OCI-M1 (cell line): Measurements from ENCODE around the gene PWWP2A.
"Not testable (repeated sequence)": the region's sequence is repeated elsewhere in the genome, so short reads cannot be mapped to it uniquely, and the experiment has no call there.

Source experiments
- DNase-seq: peaks from one replicate; lab custom pipeline; 2025; lab: John Stamatoyannopoulos, UW

Gene PWWP2A

DNA sequence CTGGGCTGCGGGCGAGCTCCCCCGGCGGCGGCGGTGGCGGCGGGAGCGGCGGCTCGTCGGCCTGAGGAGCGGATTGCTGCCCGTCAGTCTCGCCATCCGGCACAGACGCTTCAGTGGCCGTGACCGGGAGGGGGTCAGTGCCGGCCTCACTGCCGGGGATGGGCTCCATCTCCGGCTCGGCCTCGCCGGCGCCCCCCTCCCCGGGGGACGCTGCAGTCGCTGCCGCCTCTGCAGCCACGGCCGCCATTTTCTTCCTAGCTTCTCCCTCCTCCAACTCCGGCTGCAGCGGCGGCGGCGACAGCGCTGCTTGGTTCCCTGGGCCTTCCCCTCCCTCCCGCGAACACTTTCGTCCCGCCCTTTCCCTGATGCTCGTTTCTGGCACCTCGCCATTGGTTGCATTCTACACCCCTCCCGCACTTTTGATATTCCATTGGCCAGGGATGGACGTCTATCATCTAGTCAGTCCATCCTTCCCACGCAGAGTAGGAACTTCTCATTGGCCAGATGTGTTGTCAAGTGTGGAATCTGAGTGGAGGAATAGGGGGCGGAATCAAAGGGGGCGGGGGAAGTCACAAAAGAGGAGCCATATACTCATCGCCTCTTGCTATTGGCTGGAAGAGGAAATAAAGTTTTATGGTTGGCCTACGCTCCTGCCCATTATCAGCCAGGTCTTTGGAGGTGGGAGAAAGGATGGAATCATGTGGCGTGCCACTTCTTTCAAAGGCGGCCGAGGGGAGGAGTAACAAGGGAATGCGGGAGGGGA is at the start of gene PWWP2A:
Gene PWWP2A (minus strand): TSS at position 309 of the 763 bp plus-strand sequence. CDS start 62 bp downstream, at position 247.
- DNase-seq: peak; percentile 99

GRCh38 chr5:160167624-160168165 is 48.4 kb upstream of the PWWP2A start:
- no peak for DNase-seq

GRCh38 chr5:160166973-160167623 is 47.8 kb upstream of the PWWP2A start:
- DNase-seq: no peak

DNA sequence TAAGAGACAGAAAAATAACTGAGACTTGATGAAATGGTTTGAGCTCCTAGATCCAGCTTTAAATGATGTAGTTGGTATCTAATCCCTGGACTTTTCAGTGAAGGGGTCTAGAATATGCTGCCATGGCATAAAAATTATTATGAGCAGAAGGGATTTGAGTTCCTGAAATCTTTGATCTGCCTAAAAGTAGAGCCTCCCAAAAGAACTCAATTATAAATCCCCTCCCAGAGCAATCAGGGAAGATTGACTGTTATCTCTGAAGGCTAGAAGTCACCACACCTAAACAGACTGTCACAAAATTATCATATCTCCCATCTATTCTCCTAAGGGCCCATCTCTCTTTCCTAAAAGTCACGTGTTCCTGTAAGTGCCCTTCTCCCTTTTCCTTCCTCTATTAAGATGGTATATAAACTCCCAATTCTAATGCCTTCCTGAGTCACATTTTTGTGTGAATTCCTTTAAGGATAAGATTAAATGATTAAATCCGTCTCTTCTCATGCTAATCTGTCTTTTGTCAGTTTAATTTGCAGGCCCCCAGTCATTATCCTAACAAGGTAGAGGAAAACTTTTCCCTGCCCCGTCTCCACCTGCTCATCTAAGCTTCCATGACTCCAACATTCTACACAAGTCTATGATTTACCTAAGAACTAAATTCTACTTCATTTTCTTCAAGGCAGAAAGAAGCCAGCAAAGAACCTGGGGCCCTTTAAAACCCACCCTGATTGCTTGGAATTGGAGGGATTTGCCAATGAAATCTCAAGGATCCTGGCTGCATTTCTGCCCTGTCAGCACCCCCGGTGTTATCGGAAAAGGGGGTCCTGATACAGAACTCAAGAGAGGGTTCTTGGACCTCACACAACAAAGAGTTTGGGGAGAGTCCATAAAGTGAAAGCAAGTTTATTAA is 47.1 kb upstream of the PWWP2A start:
- DNase-seq: no peak

GRCh38 chr5:160165137-160166068 is 46.2 kb upstream of the PWWP2A start:
- DNase-seq: peak; percentile 84

- DNase-seq: no peak
These were observed 43.7 kb upstream of the PWWP2A start for GRCh38 chr5:160162910-160163309.

DNA sequence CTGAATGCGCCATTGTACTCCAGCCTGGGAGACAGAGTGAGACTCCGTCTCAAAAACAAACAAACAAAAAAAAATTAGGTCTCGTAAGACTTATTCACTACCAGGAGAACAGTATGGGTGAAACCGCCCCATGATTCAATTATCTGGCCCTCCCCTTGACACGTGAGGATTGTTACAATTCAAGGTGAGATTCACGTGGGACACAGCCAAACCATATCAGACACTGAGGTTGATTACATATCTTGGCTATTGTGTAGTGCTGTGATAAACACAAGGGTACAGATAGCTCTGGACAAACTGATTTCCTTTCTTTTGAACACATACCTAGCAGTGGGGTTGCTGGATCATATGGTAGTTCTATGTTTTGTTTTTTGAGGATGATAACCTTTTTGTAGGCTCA is 42.4 kb upstream of the PWWP2A start:
- DNase-seq: no peak

GRCh38 chr5:160160875-160161274 is 41.6 kb upstream of the PWWP2A start:
- not testable (repeated sequence) for DNase-seq

DNA sequence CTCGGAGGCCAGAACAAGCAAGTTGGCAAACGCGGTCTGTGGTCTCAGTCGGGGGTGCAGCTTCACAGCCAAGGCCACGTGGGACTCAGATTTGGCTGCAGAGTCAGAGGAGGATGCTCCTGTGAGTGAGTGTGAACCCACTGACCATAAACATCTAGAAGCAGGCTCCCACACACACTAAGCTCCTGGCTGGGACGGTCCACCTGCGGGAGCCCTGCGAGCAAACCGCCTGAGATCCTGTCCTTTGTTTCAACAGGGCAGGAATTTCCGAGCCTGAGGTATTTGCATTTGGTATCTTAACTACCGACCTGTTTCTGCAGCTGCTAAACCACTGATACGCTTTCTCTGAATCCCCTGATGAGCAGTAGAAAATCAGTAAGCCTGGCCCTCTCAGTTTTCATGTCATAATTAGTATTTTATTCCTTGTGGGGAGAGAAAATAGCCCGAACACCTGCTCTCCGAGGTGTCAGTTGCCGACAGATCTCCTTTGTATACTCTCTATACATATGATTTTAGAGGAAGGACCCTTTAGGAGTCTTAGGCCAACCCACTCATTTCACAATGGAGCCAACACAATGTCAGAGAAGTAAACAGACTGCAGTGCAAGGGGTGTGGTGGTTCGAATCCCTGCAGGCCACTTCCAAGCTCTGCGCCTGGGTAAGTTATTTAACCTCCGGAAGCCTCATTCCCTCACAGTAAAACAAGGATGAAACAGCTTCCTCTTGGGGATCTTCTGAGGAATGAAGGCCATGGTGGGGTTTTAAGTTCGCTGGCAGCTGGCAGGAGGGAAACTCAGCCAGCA is 40.9 kb upstream of the PWWP2A start:
- peak; percentile 3 for DNase-seq

DNA sequence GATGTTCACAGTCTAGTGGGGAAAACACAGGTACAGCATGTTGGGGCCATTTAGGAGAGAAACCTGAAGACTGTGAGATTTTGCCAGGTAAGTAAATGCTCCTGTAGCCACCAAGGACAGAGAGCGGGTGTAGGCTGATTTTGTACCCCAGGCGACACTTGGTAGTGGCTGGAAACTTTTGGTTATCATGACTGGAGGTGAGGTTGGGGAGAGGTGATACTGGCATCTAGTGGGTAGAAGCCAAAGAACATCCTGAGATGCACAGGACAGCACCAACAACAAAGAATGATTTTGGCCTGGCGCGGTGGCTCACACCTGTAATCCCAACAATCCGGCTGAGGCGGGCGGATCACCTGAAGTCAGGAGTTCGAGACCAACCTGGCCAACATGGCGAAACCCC is 38.8 kb upstream of the PWWP2A start:
- no peak for DNase-seq

DNA sequence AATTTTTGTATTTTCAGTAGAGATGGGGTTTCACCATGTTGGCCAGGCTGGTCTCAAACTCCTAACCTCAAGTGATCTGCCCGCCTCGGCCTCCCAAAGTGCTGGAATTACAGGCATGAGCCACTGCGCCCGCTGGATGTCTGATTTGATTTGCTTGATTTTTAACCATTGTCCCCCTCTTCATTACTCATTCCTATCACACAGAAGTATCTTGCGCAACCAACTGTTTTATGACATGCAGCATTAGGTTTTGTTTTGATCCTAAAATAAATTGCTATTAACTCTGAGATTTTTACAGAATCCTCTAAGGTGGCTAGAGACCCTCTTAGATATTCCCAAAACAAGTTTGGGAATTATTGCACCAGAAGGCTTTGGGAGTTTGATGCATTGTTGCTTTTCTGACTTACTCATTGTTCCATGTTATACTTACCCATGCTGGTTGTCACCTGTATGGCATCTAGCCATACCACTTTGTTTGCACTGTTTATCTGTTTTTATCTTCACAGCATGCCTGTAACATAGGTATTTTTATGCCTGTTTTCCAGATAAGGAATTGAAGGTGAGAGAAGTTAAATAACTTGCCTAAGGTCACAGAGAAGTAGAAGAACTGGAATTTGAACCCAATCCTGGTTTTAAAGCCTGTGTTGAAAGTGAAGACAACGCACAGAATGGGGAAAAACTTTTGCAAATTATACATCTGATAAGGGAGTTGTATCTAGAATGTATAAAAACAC is 35.9 kb upstream of the PWWP2A start:
- DNase-seq: no peak

GRCh38 chr5:160152901-160153300 is 33.7 kb upstream of the PWWP2A start:
- no peak for DNase-seq

DNA sequence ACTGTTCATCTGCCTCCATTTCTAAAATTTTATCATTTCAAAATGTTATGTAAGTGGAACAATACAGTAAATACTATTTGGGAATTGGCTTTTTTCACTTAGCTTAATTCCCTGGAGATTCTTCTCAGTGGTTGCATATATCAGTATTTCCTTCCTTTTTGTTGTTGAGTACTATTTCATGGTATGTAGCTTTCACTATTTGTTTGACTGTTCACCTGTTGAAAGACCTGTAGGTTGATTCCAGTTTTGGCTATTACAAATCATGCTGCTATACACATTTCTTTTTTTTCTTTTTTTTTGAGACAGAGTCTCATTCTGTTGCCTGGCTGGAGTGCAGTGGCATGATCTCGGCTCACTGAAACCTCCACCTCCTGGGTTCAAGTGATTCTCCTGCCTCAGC is 33.0 kb upstream of the PWWP2A start:
- DNase-seq: no peak

- DNase-seq: no peak
These were observed 31.8 kb upstream of the PWWP2A start for GRCh38 chr5:160151017-160151416.

GRCh38 chr5:160150381-160150780 is 31.1 kb upstream of the PWWP2A start:
- DNase-seq: no peak

DNA sequence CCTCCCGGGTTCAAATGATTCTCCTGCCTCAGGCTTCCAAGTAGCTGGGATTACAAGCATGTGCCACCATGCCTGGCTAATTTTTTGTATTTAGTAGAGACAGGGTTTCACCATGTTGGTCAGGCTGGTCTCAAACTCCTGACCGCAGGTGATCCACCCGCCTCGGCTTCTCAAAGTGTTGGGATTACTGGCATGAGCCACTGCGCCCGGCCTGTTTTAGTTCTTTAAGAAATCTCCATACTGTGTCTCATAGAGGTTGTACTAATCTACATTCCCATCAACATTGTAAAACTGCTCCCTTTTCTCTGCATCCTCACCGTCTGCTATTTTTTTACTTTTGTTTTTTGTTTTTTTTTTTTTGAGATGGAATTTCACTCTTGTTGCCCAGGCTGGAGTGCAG is 25.2 kb upstream of the PWWP2A start:
- DNase-seq: not testable (repeated sequence)

GRCh38 chr5:160134332-160134731 is 15.1 kb upstream of the PWWP2A start:
- no peak for DNase-seq

DNA sequence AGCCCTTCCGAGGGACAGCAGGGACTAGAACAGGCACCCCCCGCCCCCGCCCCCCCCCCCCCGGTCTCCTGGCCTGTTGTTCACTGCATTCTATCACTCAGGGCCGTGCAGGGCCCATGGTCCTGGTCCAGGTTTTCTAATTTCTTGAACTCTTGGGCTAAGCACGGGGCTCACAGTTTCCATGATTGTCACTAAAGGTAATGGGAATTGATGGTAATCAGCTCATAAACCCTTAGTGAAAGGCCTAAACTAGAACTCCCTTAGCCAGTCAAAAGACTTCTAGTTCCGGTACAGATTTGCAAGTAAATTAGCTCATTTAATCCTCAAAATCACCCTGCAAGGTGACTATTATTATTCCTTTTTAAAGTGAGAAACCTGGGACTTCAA is 14.7 kb upstream of the PWWP2A start:
- DNase-seq: no peak

- no peak for DNase-seq
These were observed 14.0 kb upstream of the PWWP2A start for GRCh38 chr5:160133071-160133917.
